MCF 10A (cell line): ENCODE data around the gene VSTM1. TPM values are rescaled to one million over a fixed set of nuclear protein-coding genes. Genes with fewer than 3 reads are reported as not detected.
"Not testable (repeated sequence)": the region's sequence is repeated elsewhere in the genome, so short reads cannot be mapped to it uniquely, and the experiment has no call there.

Source experiments
- BruUV-seq: library from RNA; stranded (reverse); fragments of 400-500 nt; replicated peaks from 2 replicates; lab custom pipeline; 2021; lab: Mats Ljungman, UMichigan
- CTCF ChIA-PET: fragments of 300-600 bp; sonication (Branson Sonifier 250); formaldehyde crosslinking; extraction: SDS; loops from one replicate; lab custom pipeline; 2021; ENCODE audit warnings: antibody characterized with exemption, inconsistent platforms; lab: Yijun Ruan, JAX
- POLR2A ChIA-PET: fragments of 300-600, 350-650 bp; sonication (Branson Sonifier 250); formaldehyde crosslinking; extraction: SDS; loops from one replicate; lab custom pipeline; 2020; ENCODE audit warnings: antibody characterized with exemption, inconsistent platforms; lab: Yijun Ruan, JAX
- DNase-seq: peaks from one replicate; pipeline ENCODE4 v3.0.0-alpha.2; 2018; ENCODE audit not compliant: unreplicated experiment
- H3K27ac Mint-ChIP-seq: one replicate; pipeline ENCODE4 v1.8.0; 2022; ENCODE audit warnings: mild to moderate bottlenecking, low read depth, mixed read lengths; ENCODE audit not compliant: unreplicated experiment
- H3K27me3 Mint-ChIP-seq: one replicate; pipeline ENCODE4 v1.8.0; 2022; ENCODE audit warnings: mixed read lengths; ENCODE audit not compliant: insufficient read depth, unreplicated experiment
- H3K36me3 Mint-ChIP-seq: one replicate; pipeline ENCODE4 v1.8.0; 2022; ENCODE audit warnings: mild to moderate bottlenecking, moderate library complexity, mixed read lengths; ENCODE audit not compliant: insufficient read depth, unreplicated experiment
- H3K4me1 Mint-ChIP-seq: one replicate; pipeline ENCODE4 v1.8.0; 2022; ENCODE audit warnings: mixed read lengths; ENCODE audit not compliant: insufficient read depth, unreplicated experiment
- H3K4me3 Mint-ChIP-seq: one replicate; pipeline ENCODE4 v1.8.0; 2022; ENCODE audit warnings: mild to moderate bottlenecking, moderate library complexity, mixed read lengths; ENCODE audit not compliant: unreplicated experiment
- H3K9me3 Mint-ChIP-seq: one replicate; pipeline ENCODE4 v1.8.0; 2022; ENCODE audit warnings: mixed read lengths; ENCODE audit not compliant: unreplicated experiment
- intact Hi-C: fragments of 100-400 bp; cut with micrococcal nuclease; formaldehyde crosslinking; loops from 2 replicates; pipeline ENCODE4 v1.14.1; 2022
- total RNA-seq: library from RNA; stranded (reverse); gene quantifications from 2 replicates; pipeline ENCODE4 v1.2.3, GENCODE V29; 2022
- TF ChIP-seq, protein P1 (sequence below): fragments of 200-600 bp; IDR thresholded peaks from one replicate; pipeline ENCODE4 v1.8.0; 2022; ENCODE audit warnings: antibody characterized with exemption, mild to moderate bottlenecking; ENCODE audit not compliant: unreplicated experiment

VSTM1 gene
- total RNA-seq, 1 experiment from 2014 or later = not detected

DNA sequence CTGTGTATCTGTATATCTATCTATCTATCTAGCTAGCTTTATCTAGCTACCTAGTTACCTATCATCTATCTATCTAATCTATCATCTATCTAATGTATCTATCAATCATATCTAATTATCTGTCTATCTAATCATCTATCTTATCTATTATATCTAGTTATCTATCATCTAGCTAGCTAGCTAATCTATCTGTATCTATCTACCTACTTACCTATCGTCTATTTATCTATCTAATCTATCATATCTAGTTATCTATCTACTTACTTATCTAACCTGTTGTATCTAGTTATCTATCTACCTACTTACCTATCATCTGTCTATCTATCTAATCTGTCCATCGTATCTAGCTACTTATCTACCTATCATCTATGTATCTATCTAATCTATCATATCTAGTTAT lies 17.9 kb downstream of the VSTM1 start:
- DNase-seq = no peak
- Mint-ChIP-seq H3K27me3 (peaks cover 40% of the 10 kb centered on the region), H3K9me3 (no peaks in the 10 kb centered on the region), H3K36me3 (no peaks in the 10 kb centered on the region), H3K4me3 (no peak overlapping the region), H3K4me1 (no peaks in the 10 kb centered on the region), H3K27ac (no peak overlapping the region)
- POLR2A ChIA-PET = no interaction called here
- intact Hi-C loops = no loop called here
- TF ChIP-seq, protein P1, sequence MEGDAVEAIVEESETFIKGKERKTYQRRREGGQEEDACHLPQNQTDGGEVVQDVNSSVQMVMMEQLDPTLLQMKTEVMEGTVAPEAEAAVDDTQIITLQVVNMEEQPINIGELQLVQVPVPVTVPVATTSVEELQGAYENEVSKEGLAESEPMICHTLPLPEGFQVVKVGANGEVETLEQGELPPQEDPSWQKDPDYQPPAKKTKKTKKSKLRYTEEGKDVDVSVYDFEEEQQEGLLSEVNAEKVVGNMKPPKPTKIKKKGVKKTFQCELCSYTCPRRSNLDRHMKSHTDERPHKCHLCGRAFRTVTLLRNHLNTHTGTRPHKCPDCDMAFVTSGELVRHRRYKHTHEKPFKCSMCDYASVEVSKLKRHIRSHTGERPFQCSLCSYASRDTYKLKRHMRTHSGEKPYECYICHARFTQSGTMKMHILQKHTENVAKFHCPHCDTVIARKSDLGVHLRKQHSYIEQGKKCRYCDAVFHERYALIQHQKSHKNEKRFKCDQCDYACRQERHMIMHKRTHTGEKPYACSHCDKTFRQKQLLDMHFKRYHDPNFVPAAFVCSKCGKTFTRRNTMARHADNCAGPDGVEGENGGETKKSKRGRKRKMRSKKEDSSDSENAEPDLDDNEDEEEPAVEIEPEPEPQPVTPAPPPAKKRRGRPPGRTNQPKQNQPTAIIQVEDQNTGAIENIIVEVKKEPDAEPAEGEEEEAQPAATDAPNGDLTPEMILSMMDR = no peak
- BruUV-seq = no TSS peak
- CTCF ChIA-PET = interaction anchor here (0.6 to 1.8 kb wide), 3 partner anchors 10 to 253 kb away, joined by 3 to 8 read pairs (median 5); no protein-coding TSS in a partner anchor

DNA sequence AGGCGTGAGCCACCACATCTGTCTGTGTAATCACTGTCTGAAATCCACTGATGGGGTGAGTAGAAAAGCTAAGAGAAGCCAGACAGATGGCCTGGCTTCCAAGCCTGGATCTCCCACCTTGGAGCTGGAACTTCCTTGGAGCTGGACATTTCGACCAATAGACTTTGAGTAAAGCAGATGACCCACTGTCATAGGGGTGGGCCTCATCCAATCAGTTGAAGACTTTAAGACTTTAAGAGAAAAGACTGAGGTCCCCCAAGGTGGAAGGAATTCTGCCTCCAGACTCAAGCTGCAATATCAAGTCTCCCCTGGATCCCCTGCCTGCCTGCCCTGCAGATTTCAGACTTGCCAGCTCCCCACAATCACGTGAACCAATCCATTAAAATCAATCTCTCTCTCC lies 20.7 kb downstream of the VSTM1 start:
- no peaks in the 10 kb centered on the region for H3K4me1 Mint-ChIP-seq
- H3K27me3 Mint-ChIP-seq = peaks cover 24% of the 10 kb centered on the region
- H3K36me3 Mint-ChIP-seq = no peaks in the 10 kb centered on the region
- no peak overlapping the region for H3K27ac Mint-ChIP-seq
- TF ChIP-seq, protein P1 = no peak
- H3K9me3 Mint-ChIP-seq = no peaks in the 10 kb centered on the region
- DNase-seq = no peak
- ChIA-PET POLR2A (interaction anchor here (0.7 to 0.8 kb wide), 2 partner anchors 823 to 1119 kb away, joined by 3 read pairs; no protein-coding TSS in a partner anchor), CTCF (interaction anchor here (1.1 to 3.0 kb wide), 6 partner anchors 11 to 250 kb away, joined by 4 to 17 read pairs (median 5); no protein-coding TSS in a partner anchor)
- BruUV-seq = no TSS peak
- no peak overlapping the region for H3K4me3 Mint-ChIP-seq
- intact Hi-C loops = no loop called here

DNA sequence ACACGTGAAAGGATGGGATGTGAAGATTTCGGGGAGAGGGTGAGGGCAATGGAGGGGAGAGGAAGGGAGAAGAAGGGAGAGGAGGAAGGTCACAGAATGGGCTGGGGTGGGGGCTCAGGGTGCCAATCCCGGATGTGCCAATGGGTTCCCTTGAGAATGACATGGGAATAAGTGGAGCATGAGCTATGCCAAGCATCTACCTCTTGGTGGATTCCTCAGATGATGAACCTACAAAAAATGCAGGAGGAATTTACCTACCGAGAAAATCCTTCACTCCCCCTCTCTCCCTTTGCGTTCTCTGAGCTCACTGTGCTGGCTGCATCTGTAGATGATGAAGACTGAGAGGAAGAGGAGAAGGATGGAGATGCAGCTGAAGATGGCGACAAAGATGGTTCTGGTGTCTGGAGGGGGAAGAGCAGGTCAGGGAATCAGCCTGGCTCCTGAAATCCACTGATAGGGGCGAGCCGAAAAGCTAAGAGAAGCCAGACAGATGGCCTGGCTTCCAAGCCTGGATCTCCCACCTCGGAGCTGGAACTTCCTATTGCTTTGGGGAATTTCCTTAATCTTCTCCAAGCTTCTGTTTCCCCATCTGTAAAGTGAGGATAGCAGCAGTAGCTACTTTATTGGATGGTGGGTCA lies 21.6 kb downstream of the VSTM1 start:
- CTCF ChIA-PET = interaction anchor here (0.5 to 3.0 kb wide), 9 partner anchors 11 to 1672 kb away, joined by 3 to 17 read pairs (median 4); no protein-coding TSS in a partner anchor
- no peaks in the 10 kb centered on the region for H3K4me1 Mint-ChIP-seq
- TF ChIP-seq, protein P1 = no peak
- intact Hi-C loops = no loop called here
- H3K27me3 Mint-ChIP-seq = peaks cover 24% of the 10 kb centered on the region
- no TSS peak for BruUV-seq
- H3K4me3 Mint-ChIP-seq = no peak overlapping the region
- POLR2A ChIA-PET = interaction anchor here (0.8 kb wide), 1 partner anchor 824 kb away, joined by 3 read pairs; no protein-coding TSS in a partner anchor
- no peak for DNase-seq
- H3K9me3 Mint-ChIP-seq = no peaks in the 10 kb centered on the region
- H3K27ac Mint-ChIP-seq = no peak overlapping the region
- no peaks in the 10 kb centered on the region for H3K36me3 Mint-ChIP-seq

DNA sequence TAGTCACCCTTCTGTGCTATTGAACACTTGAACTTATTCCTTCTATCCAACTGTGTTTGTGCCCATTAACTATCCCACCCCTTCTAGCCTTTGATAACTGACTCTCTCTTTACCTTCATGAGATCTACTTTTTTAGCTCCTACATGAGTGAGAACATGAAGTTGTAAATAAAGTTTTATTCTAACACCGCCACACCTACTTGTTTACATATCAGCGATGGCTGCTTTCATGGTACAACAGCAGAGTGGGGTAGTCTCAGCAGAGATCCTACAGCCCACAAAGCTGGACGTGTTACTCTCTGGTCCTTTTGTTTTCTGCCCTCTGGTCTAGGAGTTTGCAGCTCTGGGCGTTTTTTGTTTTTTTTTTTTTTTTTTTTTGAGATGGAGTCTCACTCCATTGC lies 23.7 kb downstream of the VSTM1 start:
- peaks cover 5% of the 10 kb centered on the region for H3K27me3 Mint-ChIP-seq
- intact Hi-C loops = no loop called here
- DNase-seq = no peak
- no peaks in the 10 kb centered on the region for H3K9me3 Mint-ChIP-seq
- H3K36me3 Mint-ChIP-seq = no peaks in the 10 kb centered on the region
- CTCF ChIA-PET = interaction anchor here (0.6 to 1.5 kb wide), 2 partner anchors 17 to 1062 kb away, joined by 3 to 5 read pairs; no protein-coding TSS in a partner anchor
- no peak overlapping the region for H3K27ac Mint-ChIP-seq
- POLR2A ChIA-PET = no interaction called here
- no TSS peak for BruUV-seq
- H3K4me1 Mint-ChIP-seq = peaks cover 10% of the 10 kb centered on the region
- TF ChIP-seq, protein P1 = no peak
- no peak overlapping the region for H3K4me3 Mint-ChIP-seq

DNA sequence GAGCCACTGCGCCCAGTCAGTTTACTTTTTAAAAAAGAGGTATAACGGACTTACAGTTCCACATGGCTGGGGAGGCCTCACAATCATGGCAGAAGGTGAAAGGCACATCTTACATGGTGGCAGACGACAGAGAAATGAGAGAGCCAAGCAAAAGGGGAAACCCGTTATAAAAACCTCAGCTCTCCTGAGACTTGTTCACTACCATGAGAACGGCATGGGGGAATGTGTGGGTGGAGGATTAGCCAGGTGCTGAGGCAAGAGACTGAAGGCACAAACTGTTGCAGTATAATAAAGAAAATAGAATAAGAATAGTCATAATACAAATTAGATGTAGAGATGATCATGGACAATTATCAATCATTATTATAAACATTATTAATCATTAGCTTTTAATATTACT lies 27.2 kb downstream of the VSTM1 start:
- POLR2A ChIA-PET = interaction anchor here (0.8 kb wide), 1 partner anchor 25 kb away, joined by 3 read pairs; no protein-coding TSS in a partner anchor

More for the DNA sequence above, 27.2 kb downstream of the VSTM1 start:
- CTCF ChIA-PET = interaction anchor here (2.4 kb wide), 1 partner anchor 228 kb away, joined by 7 read pairs; no protein-coding TSS in a partner anchor
- H3K27me3 Mint-ChIP-seq, intact Hi-C loops, H3K36me3 Mint-ChIP-seq, H3K9me3 Mint-ChIP-seq, BruUV-seq, H3K4me3 Mint-ChIP-seq: not testable (repeated sequence)
- peak overlapping the region; percentile 23 for H3K27ac Mint-ChIP-seq
- H3K4me1 Mint-ChIP-seq = peaks cover 11% of the 10 kb centered on the region
- peak; percentile 41 for DNase-seq
